HepG2 (cell line): ENCODE results near the gene PTGDR2. TPM values are rescaled to one million over a fixed set of nuclear protein-coding genes. Genes with fewer than 3 reads are reported as not detected.

Experiments used
- ATAC-seq: fragments of 200-7000 bp; cut with Tn5 transposase; 3 replicates; pipeline ENCODE4 v1.9.1; 2020; ENCODE audit warnings: mild to moderate bottlenecking, moderate library complexity
- BruUV-seq: library from RNA; stranded (reverse); fragments of 400-500 nt; replicated peaks from 2 replicates; lab custom pipeline; 2021; lab: Mats Ljungman, UMichigan
- CTCF ChIA-PET: fragments of 300-600 bp; formaldehyde crosslinking; extraction: SDS; loops from one replicate; lab custom pipeline; 2021; ENCODE audit warnings: low total read pairs, inconsistent platforms, low intra/inter-chr PET ratio; lab: Yijun Ruan, JAX
- POLR2A ChIA-PET: fragments of 350-600 bp; sonication (Branson Sonifier 250); formaldehyde crosslinking; loops from one replicate; lab custom pipeline; 2020; ENCODE audit warnings: antibody characterized with exemption, inconsistent platforms; lab: Yijun Ruan, JAX
- DNase-seq: peaks from one replicate; pipeline ENCODE4 v3.0.0-alpha.2; 2015; ENCODE audit warnings: low spot score
- FAIRE-seq: peaks from 3 replicates; lab custom pipeline; 2011; peaks lifted over from hg19 to GRCh38; lab: Jason Lieb, UNC
- H2AFZ ChIP-seq: one replicate; pipeline ENCODE4 v1.6.1; 2011; ENCODE audit warnings: low read length, inconsistent platforms
- H3K27ac ChIP-seq: fragments of 300-600 bp; 3 replicates; pipeline ENCODE4 v1.8.0; 2011; ENCODE audit warnings: mixed run types, mild to moderate bottlenecking, mixed read lengths, low read length, inconsistent platforms; ENCODE audit not compliant: insufficient read depth; ENCODE audit errors: extremely low read length
- H3K27me3 ChIP-seq, 2 experiments: fragments of 200-600 bp in 1 of 2; 2 replicates in 1 of 2; 3 replicates in 1 of 2; pipeline versions ENCODE4 v1.6.0 to v1.8.0; 2011; ENCODE audit warnings: low read length in 2 of 2, mild to moderate bottlenecking in 2 of 2, moderate library complexity in 2 of 2, inconsistent platforms in 1 of 2; ENCODE audit not compliant: insufficient read depth in 2 of 2, control insufficient read depth in 1 of 2
- H3K36me3 ChIP-seq, 2 experiments: fragments of 200-600 bp in 1 of 2; replicated peaks in 1 of 2; 2 replicates in 1 of 2; 3 replicates in 1 of 2; pipeline versions ENCODE4 v1.5.1 to v1.8.0; 2011; ENCODE audit warnings: low read length in 2 of 2, inconsistent platforms in 1 of 2; ENCODE audit not compliant: insufficient read depth in 2 of 2, control insufficient read depth in 1 of 2
- H3K4me1 ChIP-seq: 2 replicates; pipeline ENCODE4 v1.5.1; 2012; ENCODE audit warnings: low read length, inconsistent platforms; ENCODE audit not compliant: insufficient read depth
- H3K4me2 ChIP-seq: 2 replicates; pipeline ENCODE4 v1.6.0; 2011; ENCODE audit warnings: low read depth, low read length, inconsistent platforms
- H3K4me3 ChIP-seq, 3 experiments: fragments of 200-600 bp in 1 of 3; sonication (generic), shearing (Covaris generic) in 1 of 3; replicated peaks in 1 of 3; 2 replicates each; pipeline ENCODE4 v1.5.1; 2011 to 2016; ENCODE audit warnings: low read length in 3 of 3, inconsistent platforms in 2 of 3, low read depth in 2 of 3, mild to moderate bottlenecking in 2 of 3, control low read depth in 1 of 3, mixed read lengths in 1 of 3; ENCODE audit not compliant: insufficient read depth in 1 of 3
- H3K79me2 ChIP-seq: one replicate; pipeline ENCODE4 v1.6.1; 2011; ENCODE audit warnings: low read length, inconsistent platforms; ENCODE audit not compliant: insufficient read depth
- H3K9ac ChIP-seq: 2 replicates; pipeline ENCODE4 v1.6.0; 2011; ENCODE audit warnings: mild to moderate bottlenecking, low read depth, low read length, inconsistent platforms; ENCODE audit not compliant: insufficient read depth
- H3K9me3 ChIP-seq: 2 replicates; pipeline ENCODE4 v1.5.1; 2012; ENCODE audit warnings: mild to moderate bottlenecking, low read length
- H4K20me1 ChIP-seq: 2 replicates; pipeline ENCODE4 v1.6.0; 2011; ENCODE audit warnings: inconsistent platforms, mild to moderate bottlenecking, low read length, moderate library complexity; ENCODE audit not compliant: insufficient read depth
- ATF7 ChIP-seq, 2 experiments: fragments of 450-650 bp in 1 of 2; sonication (generic) in 1 of 2; formaldehyde crosslinking in 1 of 2; IDR thresholded peaks; 2 replicates each; pipeline versions ENCODE4 v1.4.0 to v1.6.1; 2016 to 2020; ENCODE audit warnings: antibody characterized with exemption in 1 of 2, mild to moderate bottlenecking in 1 of 2, missing genetic modification reagents in 1 of 2
- EEA1 ChIP-seq: sonication (generic); formaldehyde crosslinking; IDR thresholded peaks from 2 replicates; pipeline ENCODE4 v1.5.1; 2020; ENCODE audit warnings: mild to moderate bottlenecking, missing genetic modification reagents, borderline replicate concordance
- ISX ChIP-seq: sonication (generic); formaldehyde crosslinking; conservative IDR thresholded peaks from 2 replicates; pipeline ENCODE4 v1.5.0; 2020; ENCODE audit warnings: missing genetic modification reagents
- KAT7 ChIP-seq: IDR thresholded peaks from 2 replicates; pipeline ENCODE4 v1.6.1; 2018; ENCODE audit warnings: borderline replicate concordance, missing compliant biosample characterization
- KDM5A ChIP-seq: fragments of 200-600 bp; sonication (generic); IDR thresholded peaks from 2 replicates; pipeline ENCODE4 v1.7.0; 2018; ENCODE audit warnings: antibody characterized with exemption, mild to moderate bottlenecking, low read length, borderline replicate concordance
- KDM5B ChIP-seq: sonication (generic); formaldehyde crosslinking; IDR thresholded peaks from 2 replicates; pipeline ENCODE4 v1.4.0; 2020; ENCODE audit warnings: missing genetic modification reagents, mild to moderate bottlenecking, borderline replicate concordance
- KLF13 ChIP-seq: sonication (generic); formaldehyde crosslinking; IDR thresholded peaks from 2 replicates; pipeline ENCODE4 v1.4.0; 2020; ENCODE audit warnings: mild to moderate bottlenecking, missing genetic modification reagents
- MBD4 ChIP-seq: IDR thresholded peaks from 2 replicates; pipeline ENCODE4 v1.6.1; 2012; ENCODE audit warnings: low read length, inconsistent platforms, borderline replicate concordance
- MYC ChIP-seq: sonication (generic); formaldehyde crosslinking; IDR thresholded peaks from 2 replicates; pipeline ENCODE4 v1.9.0; 2021; ENCODE audit warnings: missing genetic modification reagents, borderline replicate concordance
- PTBP1 ChIP-seq: fragments of 200-400 bp; formaldehyde crosslinking; IDR thresholded peaks from 2 replicates; pipeline ENCODE4 v1.6.1; 2018; ENCODE audit warnings: low read length, low read depth; ENCODE audit not compliant: poor library complexity, severe bottlenecking
- SP2 ChIP-seq: sonication (generic); formaldehyde crosslinking; IDR thresholded peaks from 2 replicates; pipeline ENCODE4 v1.5.1; 2020; ENCODE audit warnings: mild to moderate bottlenecking, missing genetic modification reagents
- TCF12 ChIP-seq, 2 experiments: fragments of 450-650 bp in 1 of 2; sonication (generic) in 1 of 2; formaldehyde crosslinking in 1 of 2; IDR thresholded peaks; 2 replicates each; pipeline versions ENCODE4 v1.6.1 to v1.8.0; 2017 to 2022; ENCODE audit warnings: antibody characterized with exemption in 1 of 2, mild to moderate bottlenecking in 1 of 2, missing genetic modification reagents in 1 of 2, moderate library complexity in 1 of 2
- ZBTB38 ChIP-seq: sonication (generic); formaldehyde crosslinking; IDR thresholded peaks from 2 replicates; pipeline ENCODE4 v1.5.1; 2020; ENCODE audit warnings: mild to moderate bottlenecking, missing genetic modification reagents
- ZNF232 ChIP-seq: sonication (generic); formaldehyde crosslinking; IDR thresholded peaks from 2 replicates; pipeline ENCODE4 v1.4.0; 2020; ENCODE audit warnings: missing genetic modification reagents, borderline replicate concordance
- ZZZ3 ChIP-seq: sonication (generic); formaldehyde crosslinking; IDR thresholded peaks from 2 replicates; pipeline ENCODE4 v1.4.0; 2020; ENCODE audit warnings: missing genetic modification reagents, mild to moderate bottlenecking, borderline replicate concordance
- whole genome bisulfite sequencing: methylation state at CpG from one replicate; pipeline ENCODE4 v1.1.6; 2017; ENCODE audit warnings: low lambda C conversion rate; 5-methylcytosine and 5-hydroxymethylcytosine counted together
- in situ Hi-C: cut with HindIII; loops from 2 replicates; pipeline ENCODE4 v1.10.0; 2017; ENCODE audit warnings: low pct_unique_long_range_greater_than_20kb; ENCODE audit not compliant: extremely low pct_ligation_motif_present
- intact Hi-C: fragments of 100-400 bp; cut with micrococcal nuclease; formaldehyde crosslinking; loops from one replicate; pipeline ENCODE4 v1.10.0; 2022; ENCODE audit not compliant: unreplicated experiment
- polyA plus RNA-seq, 8 experiments: library from polyadenylated mRNA; depleted of rRNA in 3 of 8; stranded (reverse) in 7 of 8; unstranded in 1 of 8; fragments of >200 nt; fragmentation: Illumina TruSeq in 4 of 8; extraction: Trizol in 4 of 8; gene quantifications; 2 replicates each; pipeline versions ENCODE4 v1.2.1 to v1.2.3, GENCODE V29; 2011 to 2016; ENCODE audit warnings: low read depth in 4 of 8, missing spikeins in 1 of 8, mixed read lengths in 1 of 8; ENCODE audit not compliant: insufficient read depth in 1 of 8
- total RNA-seq, 5 experiments: library from RNA; depleted of rRNA; stranded (reverse); fragments of >200 nt; fragmentation: Illumina TruSeq; extraction: Trizol; gene quantifications; 2 replicates each; pipeline ENCODE4 v1.2.3, GENCODE V29; 2016; ENCODE audit warnings: low read depth in 1 of 5
- TF ChIP-seq, protein P1 (sequence below): sonication (generic); formaldehyde crosslinking; IDR thresholded peaks from 2 replicates; pipeline ENCODE4 v1.5.0; 2020; ENCODE audit warnings: mild to moderate bottlenecking, missing genetic modification reagents
- TF ChIP-seq, protein P2 (sequence below): sonication (generic); formaldehyde crosslinking; IDR thresholded peaks from 2 replicates; pipeline ENCODE4 v1.5.0; 2020; ENCODE audit warnings: missing genetic modification reagents, mild to moderate bottlenecking, borderline replicate concordance
- TF ChIP-seq, protein P3 (sequence below): sonication (generic); formaldehyde crosslinking; IDR thresholded peaks from 2 replicates; pipeline ENCODE4 v1.5.0; 2020; ENCODE audit warnings: mild to moderate bottlenecking, low read depth, missing genetic modification reagents, borderline replicate concordance

Gene PTGDR2
- total and polyA plus RNA-seq, 2 of the 13 experiments (the other 11 are each of a cell fraction or from before 2014, with no cell fraction given): 1.9 to 2.5 TPM

DNA sequence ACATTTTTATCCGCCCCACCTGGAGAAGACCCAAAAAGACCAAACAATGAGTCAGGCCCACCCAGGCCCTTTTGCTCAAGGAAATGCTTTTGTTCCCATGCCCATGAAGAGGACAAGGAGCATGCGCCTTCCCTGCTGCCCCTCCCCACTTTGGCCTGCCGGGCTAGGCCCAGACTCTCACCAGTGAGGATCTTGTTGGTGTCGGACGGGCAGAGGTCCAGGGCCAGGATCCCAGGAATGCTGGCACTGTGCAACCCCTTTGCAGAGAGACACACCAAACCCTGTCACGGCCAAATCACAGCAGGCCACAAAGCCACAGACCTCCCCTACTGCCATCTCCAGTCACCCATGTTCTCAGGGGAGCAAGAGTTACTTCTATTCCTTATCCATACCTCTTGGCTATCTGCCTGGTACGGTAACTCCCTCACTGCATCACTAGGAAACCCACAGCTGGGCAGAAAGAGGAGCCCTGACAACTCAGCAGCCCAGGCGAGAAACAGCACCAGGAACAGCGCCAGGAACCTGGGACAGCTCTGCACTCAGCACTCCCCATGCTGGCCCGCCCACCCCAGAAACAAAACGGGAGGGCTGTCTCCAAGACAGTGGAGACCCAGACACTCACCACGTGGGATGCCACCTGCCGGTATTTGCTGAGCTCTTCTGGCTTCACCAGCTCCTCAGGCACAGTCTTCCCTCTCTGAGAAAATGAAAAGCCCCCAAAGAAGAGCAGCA lies 45.1 kb upstream of the PTGDR2 start:
- no peak overlapping the region for H3K4me3 ChIP-seq
- DNase-seq (no peak), FAIRE-seq (no peak), ATAC-seq (no peak)
- BruUV-seq: no TSS peak
- peaks cover 38 to 73% of the 10 kb centered on the region in 2 experiments for H3K36me3 ChIP-seq
- no peak overlapping the region for H3K9ac ChIP-seq
- WGBS: 95% methylated on average over 11 of the region's 13 CpGs
- H2AFZ ChIP-seq: no peak overlapping the region
- intact Hi-C loops (no loop called here), in situ Hi-C loops (no loop called here)
- H3K27me3 ChIP-seq: no peaks in the 10 kb centered on the region
- peaks cover 18% of the 10 kb centered on the region for H3K4me1 ChIP-seq
- no peaks in the 10 kb centered on the region for H3K9me3 ChIP-seq
- ChIA-PET CTCF (interaction anchor here (2.9 kb wide), 1 partner anchor 70 kb away, joined by 20 read pairs; no protein-coding TSS in a partner anchor), POLR2A (no interaction called here)
- H3K79me2 ChIP-seq: peaks cover 32% of the 10 kb centered on the region
- no peak overlapping the region for H3K4me2 ChIP-seq
- no peak overlapping the region for H3K27ac ChIP-seq
- TF ChIP-seq ISX (CRISPR knock-in tag) (no peak), ZNF232 (no peak), KLF13 (CRISPR knock-in tag) (no peak), MBD4 (no peak), SP2 (no peak), KDM5B (no peak), TCF12 (IDR thresholded peaks at IDR 0.05) (no peak), TCF12 (CRISPR knock-in tag; IDR thresholded peaks at IDR 0.05) (no peak), EEA1 (CRISPR knock-in tag) (no peak), ATF7 (IDR thresholded peaks at IDR 0.05) (no peak), ATF7 (CRISPR knock-in tag; IDR thresholded peaks at IDR 0.05) (no peak), KDM5A (no peak), PTBP1 (no peak), MYC (CRISPR knock-in tag) (no peak), ZZZ3 (CRISPR knock-in tag) (no peak), ZBTB38 (no peak), KAT7 (CRISPR knock-in tag) (no peak)
- TF ChIP-seq, protein P1, sequence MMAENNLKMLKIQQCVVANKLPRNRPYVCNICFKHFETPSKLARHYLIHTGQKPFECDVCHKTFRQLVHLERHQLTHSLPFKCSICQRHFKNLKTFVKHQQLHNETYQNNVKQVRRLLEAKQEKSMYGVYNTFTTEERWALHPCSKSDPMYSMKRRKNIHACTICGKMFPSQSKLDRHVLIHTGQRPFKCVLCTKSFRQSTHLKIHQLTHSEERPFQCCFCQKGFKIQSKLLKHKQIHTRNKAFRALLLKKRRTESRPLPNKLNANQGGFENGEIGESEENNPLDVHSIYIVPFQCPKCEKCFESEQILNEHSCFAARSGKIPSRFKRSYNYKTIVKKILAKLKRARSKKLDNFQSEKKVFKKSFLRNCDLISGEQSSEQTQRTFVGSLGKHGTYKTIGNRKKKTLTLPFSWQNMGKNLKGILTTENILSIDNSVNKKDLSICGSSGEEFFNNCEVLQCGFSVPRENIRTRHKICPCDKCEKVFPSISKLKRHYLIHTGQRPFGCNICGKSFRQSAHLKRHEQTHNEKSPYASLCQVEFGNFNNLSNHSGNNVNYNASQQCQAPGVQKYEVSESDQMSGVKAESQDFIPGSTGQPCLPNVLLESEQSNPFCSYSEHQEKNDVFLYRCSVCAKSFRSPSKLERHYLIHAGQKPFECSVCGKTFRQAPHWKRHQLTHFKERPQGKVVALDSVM (CRISPR knock-in tag): no peak
- TF ChIP-seq, protein P2, sequence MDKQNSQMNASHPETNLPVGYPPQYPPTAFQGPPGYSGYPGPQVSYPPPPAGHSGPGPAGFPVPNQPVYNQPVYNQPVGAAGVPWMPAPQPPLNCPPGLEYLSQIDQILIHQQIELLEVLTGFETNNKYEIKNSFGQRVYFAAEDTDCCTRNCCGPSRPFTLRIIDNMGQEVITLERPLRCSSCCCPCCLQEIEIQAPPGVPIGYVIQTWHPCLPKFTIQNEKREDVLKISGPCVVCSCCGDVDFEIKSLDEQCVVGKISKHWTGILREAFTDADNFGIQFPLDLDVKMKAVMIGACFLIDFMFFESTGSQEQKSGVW (CRISPR knock-in tag): no peak
- TF ChIP-seq, protein P3, sequence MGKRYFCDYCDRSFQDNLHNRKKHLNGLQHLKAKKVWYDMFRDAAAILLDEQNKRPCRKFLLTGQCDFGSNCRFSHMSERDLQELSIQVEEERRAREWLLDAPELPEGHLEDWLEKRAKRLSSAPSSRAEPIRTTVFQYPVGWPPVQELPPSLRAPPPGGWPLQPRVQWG: no peak
- peaks cover 17% of the 10 kb centered on the region for H4K20me1 ChIP-seq
